Esophagus squamous epithelium (tissue), 5 donors: ENCODE measurements around the gene B4GALT4. TPM values are rescaled to one million over a fixed set of nuclear protein-coding genes. Genes with fewer than 3 reads are reported as not detected.

Experiments used
- DNase-seq: peaks from one replicate; lab custom pipeline; 2025; lab: John Stamatoyannopoulos, UW
- H3K27ac ChIP-seq, 4 donors: fragments of 200-600 bp; sonication (generic); one replicate each; pipeline ENCODE4 v1.5.1; 2016 to 2019; ENCODE audit warnings: mild to moderate bottlenecking in 1 of 4
- H3K27me3 ChIP-seq, 4 donors: fragments of 200-600 bp; sonication (generic); 1 replicate in 3 of 4; 2 replicates in 1 of 4; pipeline versions ENCODE4 v1.5.1 to v1.6.0; 2017 to 2021; ENCODE audit warnings: antibody characterized with exemption in 1 of 4
- H3K36me3 ChIP-seq, 3 donors: fragments of 200-600 bp; sonication (generic); one replicate each; pipeline ENCODE4 v1.5.1; 2016 to 2019
- H3K4me1 ChIP-seq, 3 donors: fragments of 200-600 bp; sonication (generic); one replicate each; pipeline ENCODE4 v1.5.1; 2017 to 2019
- H3K4me3 ChIP-seq, 4 donors: fragments of 200-600 bp; sonication (generic); 1 replicate in 3 of 4; 2 replicates in 1 of 4; pipeline ENCODE4 v1.5.1; 2016 to 2019; ENCODE audit warnings: mild to moderate bottlenecking in 2 of 4, moderate library complexity in 1 of 4
- H3K9me3 ChIP-seq, 3 donors: fragments of 200-600 bp; sonication (generic); one replicate each; pipeline ENCODE4 v1.5.1; 2016 to 2019
- POLR2A ChIP-seq, 4 donors: fragments of 450-650 bp; IDR thresholded peaks; one replicate each; pipeline ENCODE4 v1.6.1; 2017; ENCODE audit warnings: antibody characterized with exemption in 4 of 4, mild to moderate bottlenecking in 4 of 4, moderate library complexity in 3 of 4
- WGBS, 2 donors: methylation state at CpG; one replicate each; pipeline ENCODE4 v1.1.5; 2018; 5-methylcytosine and 5-hydroxymethylcytosine counted together
- intact Hi-C: fragments of 100-400 bp; cut with DNase I; formaldehyde crosslinking; loops from one replicate; pipeline ENCODE4 v1.15.0; 2022
- total RNA-seq, 4 donors: library from RNA; depleted of rRNA; stranded (reverse); fragments of >200 nt; gene quantifications; one replicate each; pipeline ENCODE4 v1.1.0, GENCODE V29; 2016
- TF ChIP-seq, protein P1 (sequence below), 6 experiments: fragments of 450-650 bp in 4 of 6; fragments of 200-600 bp in 2 of 6; sonication (generic) in 2 of 6; IDR thresholded peaks; one replicate each; pipeline ENCODE4 v1.5.1; 2016 to 2019; ENCODE audit warnings: antibody characterized with exemption in 6 of 6, mild to moderate bottlenecking in 4 of 6, moderate library complexity in 4 of 6
- donor health status: DM: yes; HTN: yes; CAD: no.

The B4GALT4 gene
- 10 to 100 TPM; 12.8 to 21.6 (median 15.9) TPM for total RNA-seq

DNA sequence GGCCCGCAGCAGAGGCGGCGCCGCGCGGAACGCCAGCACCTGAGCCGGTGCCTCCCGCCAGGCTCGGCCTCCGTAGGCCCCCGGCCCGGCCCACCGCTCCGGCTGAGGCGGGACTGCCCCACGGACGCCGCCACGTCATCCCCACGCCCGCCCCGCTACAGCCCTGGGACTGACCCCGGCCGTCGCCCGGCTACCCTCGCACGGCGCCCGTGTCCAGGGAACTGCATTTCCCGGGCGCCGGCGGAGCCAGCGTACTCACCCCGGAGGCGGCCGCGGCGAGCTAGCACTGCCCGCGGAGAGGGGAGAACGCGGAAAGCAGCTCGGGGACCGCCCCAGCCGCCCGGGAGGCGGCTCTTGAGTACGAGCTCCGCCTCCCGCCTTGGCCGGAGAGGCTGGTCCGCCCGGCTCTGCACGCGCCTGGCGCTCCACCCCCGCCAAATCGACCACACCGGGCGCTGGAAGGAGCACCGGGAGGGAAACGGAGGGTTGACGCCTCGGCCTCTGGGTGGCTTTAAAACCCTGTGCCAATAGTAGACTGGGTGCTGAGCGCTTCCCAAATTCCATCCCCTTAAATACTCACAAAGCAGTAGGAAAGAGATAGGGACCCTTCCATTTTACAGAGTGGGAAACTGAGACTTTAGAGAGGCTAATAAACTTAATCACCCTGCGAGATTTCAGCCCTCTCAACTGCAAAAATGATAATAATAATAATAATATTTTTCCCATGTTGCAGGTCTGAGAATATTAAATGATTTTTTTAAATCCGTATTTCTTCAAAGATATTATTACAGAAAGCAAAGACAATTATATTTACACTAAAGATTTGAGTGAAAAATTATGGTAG is at the start of gene B4GALT4:
Gene B4GALT4, minus strand, starts transcription at position 288 of the 844 bp plus-strand sequence. CDS start 10,779 bp downstream, outside the sequence.
- Histone ChIP-seq H3K4me1 (peaks cover 4 to 46% (median 21%) of the 10 kb centered on the region in 3 donors), H3K4me3 (peak within 1 kb of the TSS; percentile 66 to 98 (median 84)), H3K27me3 (no peaks in the 10 kb centered on the region), H3K36me3 (peaks cover 0 to 12% (median 0%) of the 10 kb centered on the region in 3 donors), H3K27ac (peak within 1 kb of the TSS; percentile 90 to 97 (median 96)), H3K9me3 (no peaks in the 10 kb centered on the region)
- intact Hi-C loops, result no loop called here
- 1 to 10% methylated on average over 3 to 23 of the region's 70 CpGs for WGBS, 2 donors
- TF ChIP-seq, protein P1, sequence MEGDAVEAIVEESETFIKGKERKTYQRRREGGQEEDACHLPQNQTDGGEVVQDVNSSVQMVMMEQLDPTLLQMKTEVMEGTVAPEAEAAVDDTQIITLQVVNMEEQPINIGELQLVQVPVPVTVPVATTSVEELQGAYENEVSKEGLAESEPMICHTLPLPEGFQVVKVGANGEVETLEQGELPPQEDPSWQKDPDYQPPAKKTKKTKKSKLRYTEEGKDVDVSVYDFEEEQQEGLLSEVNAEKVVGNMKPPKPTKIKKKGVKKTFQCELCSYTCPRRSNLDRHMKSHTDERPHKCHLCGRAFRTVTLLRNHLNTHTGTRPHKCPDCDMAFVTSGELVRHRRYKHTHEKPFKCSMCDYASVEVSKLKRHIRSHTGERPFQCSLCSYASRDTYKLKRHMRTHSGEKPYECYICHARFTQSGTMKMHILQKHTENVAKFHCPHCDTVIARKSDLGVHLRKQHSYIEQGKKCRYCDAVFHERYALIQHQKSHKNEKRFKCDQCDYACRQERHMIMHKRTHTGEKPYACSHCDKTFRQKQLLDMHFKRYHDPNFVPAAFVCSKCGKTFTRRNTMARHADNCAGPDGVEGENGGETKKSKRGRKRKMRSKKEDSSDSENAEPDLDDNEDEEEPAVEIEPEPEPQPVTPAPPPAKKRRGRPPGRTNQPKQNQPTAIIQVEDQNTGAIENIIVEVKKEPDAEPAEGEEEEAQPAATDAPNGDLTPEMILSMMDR (IDR thresholded peaks at IDR 0.05), result no peak
- TF ChIP-seq POLR2A (IDR thresholded peaks at IDR 0.05), result peak in 3 of 4 donors; percentile 17 to 92 (median 89)
- peak; percentile 38 for DNase-seq

- Histone ChIP-seq H3K27me3 (no peaks in the 10 kb centered on the region), H3K4me3 (no peak overlapping the region), H3K4me1 (peaks cover 0 to 32% (median 3%) of the 10 kb centered on the region in 3 donors), H3K36me3 (no peaks in the 10 kb centered on the region), H3K9me3 (peaks cover 0 to 16% (median 7%) of the 10 kb centered on the region in 3 donors), H3K27ac (peak overlapping the region in 1 of 4 donors; percentile 52)
- 82% methylated on average over 2 of the region's 2 CpGs; no CpG with 5 or more reads in 1 of the 2 donors for WGBS, 2 donors
- no peak for TF ChIP-seq POLR2A (IDR thresholded peaks at IDR 0.05)
- TF ChIP-seq, protein P1 (IDR thresholded peaks at IDR 0.05), result no peak
- DNase-seq, result no peak
- intact Hi-C loops, result no loop called here
Observed at GRCh38 chr3:119289404-119289770, 48.7 kb upstream of the B4GALT4 start.

GRCh38 chr3:119288669-119289403 is 48.2 kb upstream of the B4GALT4 start:
- DNase-seq, result no peak
- TF ChIP-seq, protein P1 (IDR thresholded peaks at IDR 0.05), result no peak
- no peak for TF ChIP-seq POLR2A (IDR thresholded peaks at IDR 0.05)
- H3K36me3 ChIP-seq, result no peaks in the 10 kb centered on the region
- no peak overlapping the region for H3K4me3 ChIP-seq
- H3K27me3 ChIP-seq, result no peaks in the 10 kb centered on the region
- intact Hi-C loops, result no loop called here
- peaks cover 0 to 16% (median 7%) of the 10 kb centered on the region in 3 donors for H3K9me3 ChIP-seq
- peaks cover 0 to 32% (median 3%) of the 10 kb centered on the region in 3 donors for H3K4me1 ChIP-seq
- WGBS, 2 donors, result 71% methylated on average over 2 of the region's 3 CpGs; no CpG with 5 or more reads in 1 of the 2 donors
- peak overlapping the region in 1 of 4 donors; percentile 52 for H3K27ac ChIP-seq

GRCh38 chr3:119279584-119280243 is 39.0 kb upstream of the B4GALT4 start:
- no peak for DNase-seq
- Histone ChIP-seq H3K4me3 (no peak overlapping the region), H3K9me3 (no peaks in the 10 kb centered on the region), H3K4me1 (peaks cover 0 to 12% (median 0%) of the 10 kb centered on the region in 3 donors), H3K27me3 (no peaks in the 10 kb centered on the region), H3K36me3 (no peaks in the 10 kb centered on the region), H3K27ac (peak overlapping the region in 3 of 4 donors; percentile 50 to 78 (median 59))
- intact Hi-C loops, result no loop called here
- WGBS, 2 donors, result 69 to 74% methylated on average over 3 to 5 of the region's 5 CpGs
- no peak for TF ChIP-seq POLR2A (IDR thresholded peaks at IDR 0.05)
- TF ChIP-seq, protein P1 (IDR thresholded peaks at IDR 0.05), result no peak
